GM19463 (cell line): ENCODE results near the gene SLC39A11.
"Not testable (repeated sequence)": the region's sequence is repeated elsewhere in the genome, so short reads cannot be mapped to it uniquely, and the experiment has no call there.

ENCODE experiments used
- ATAC-seq: cut with Tn5 transposase; IDR thresholded peaks from one replicate; pipeline ENCODE4 v1.9.1; 2021; ENCODE audit warnings: mild to moderate bottlenecking, moderate library complexity; ENCODE audit not compliant: unreplicated experiment

Gene SLC39A11

DNA sequence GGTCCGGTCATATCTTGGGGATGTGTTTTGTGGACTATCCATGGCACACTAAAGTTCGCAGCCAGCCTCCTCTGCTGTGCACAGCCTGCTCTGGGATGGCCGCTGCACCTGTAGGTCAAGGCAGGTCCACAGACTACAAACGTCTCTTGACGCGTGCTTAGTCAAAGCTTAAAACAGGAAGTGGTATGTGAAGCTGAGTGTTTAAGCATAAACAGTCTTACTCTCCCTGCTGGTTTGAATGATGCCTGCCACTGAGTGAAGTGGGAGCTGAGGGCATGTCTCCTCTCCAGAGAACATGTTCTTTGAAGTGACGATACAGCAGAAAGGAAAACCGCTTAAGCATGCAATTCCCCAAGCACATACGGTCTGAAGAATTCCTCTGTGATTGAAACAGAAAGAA is 365.6 kb downstream of the SLC39A11 start:
- peak; percentile 93 for ATAC-seq

DNA sequence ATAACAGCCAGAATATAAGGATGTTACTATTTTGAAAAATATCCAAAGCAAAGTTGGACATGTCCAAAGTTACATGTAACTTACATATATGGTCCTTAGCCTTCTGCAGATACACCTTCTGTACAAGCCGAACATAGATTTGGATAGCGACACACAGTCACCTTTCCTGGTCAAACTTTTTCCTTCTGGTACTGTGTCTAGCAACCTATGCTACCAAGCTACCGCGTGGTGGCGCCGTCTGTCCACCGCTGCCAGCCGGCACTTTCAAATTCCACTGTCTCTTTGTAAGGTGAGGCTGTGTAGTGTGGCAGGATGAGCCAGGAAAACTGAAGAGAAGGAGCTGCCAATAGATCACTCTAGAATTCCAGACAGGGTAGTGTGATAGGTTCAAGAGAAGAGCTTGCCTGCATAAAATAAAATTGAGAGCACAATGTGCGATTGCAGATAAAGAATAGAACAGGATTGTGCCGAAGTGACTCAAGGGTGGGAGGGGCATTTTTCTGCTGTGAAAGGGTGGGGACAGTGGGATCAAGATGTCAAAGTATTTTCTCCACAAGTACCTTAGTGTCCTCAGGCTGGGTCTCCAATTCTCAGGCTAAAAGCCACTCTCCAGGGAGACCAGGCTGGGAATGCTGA is 366.9 kb downstream of the SLC39A11 start:
- ATAC-seq = no peak

GRCh38 chr17:72724267-72724666 is 368.2 kb downstream of the SLC39A11 start:
- no peak for ATAC-seq

DNA sequence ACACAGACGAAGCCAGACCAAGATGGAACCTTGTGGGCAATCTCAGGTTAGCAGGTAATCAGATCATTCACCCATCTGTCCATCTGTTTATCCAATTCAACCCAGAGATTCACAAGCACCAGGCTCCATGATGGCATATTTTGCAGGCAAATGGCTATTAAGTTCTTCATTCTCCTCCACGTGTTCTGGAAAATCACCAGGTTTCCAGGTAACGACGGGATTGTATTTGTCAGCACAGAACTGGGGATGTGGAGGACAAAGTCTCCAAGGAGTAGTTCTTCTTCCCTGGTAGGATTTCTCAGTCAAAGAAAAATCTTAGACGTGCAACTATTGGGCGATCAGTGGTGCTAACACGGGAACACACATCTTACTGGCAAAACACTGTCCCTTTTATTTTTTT is 368.8 kb downstream of the SLC39A11 start:
- no peak for ATAC-seq

DNA sequence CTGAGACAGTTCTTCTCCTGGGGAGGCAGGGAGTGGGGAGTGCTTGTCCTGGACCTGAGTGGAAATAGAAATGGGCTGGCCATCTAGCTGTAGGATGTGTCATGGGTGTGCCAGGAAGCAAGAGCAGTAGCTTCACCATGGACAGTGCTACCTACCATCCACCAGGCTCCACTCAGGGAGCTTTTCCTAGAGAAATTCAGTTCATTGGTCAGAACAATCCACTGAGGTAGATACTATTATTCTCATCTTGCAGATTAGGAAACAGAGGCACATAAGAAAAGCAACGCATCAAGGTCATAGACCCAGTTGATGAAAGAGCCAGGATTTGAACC is 372.0 kb downstream of the SLC39A11 start:
- no peak for ATAC-seq

- ATAC-seq = peak; percentile 65
These were observed 372.7 kb downstream of the SLC39A11 start for GRCh38 chr17:72719578-72720493.

DNA sequence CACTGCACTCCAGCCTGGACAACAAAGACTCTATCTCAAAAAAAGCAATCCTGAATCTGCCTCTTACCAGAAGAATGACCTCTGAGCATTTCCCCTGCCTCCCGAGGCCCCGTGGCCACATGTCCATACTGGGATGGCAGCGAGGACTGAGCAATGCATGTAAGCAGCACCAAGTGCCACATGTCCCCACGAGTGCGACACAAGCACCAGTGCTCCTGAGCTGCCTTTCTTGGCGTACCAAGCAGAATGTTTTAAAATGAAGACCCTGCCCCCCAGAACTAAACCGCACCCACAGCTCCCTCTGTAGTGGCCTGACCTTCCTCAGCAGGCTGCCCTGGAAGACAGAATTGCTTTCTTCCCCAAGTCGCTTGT is 373.3 kb downstream of the SLC39A11 start:
- ATAC-seq = no peak

GRCh38 chr17:72717676-72718075 is 374.8 kb downstream of the SLC39A11 start:
- ATAC-seq = no peak

DNA sequence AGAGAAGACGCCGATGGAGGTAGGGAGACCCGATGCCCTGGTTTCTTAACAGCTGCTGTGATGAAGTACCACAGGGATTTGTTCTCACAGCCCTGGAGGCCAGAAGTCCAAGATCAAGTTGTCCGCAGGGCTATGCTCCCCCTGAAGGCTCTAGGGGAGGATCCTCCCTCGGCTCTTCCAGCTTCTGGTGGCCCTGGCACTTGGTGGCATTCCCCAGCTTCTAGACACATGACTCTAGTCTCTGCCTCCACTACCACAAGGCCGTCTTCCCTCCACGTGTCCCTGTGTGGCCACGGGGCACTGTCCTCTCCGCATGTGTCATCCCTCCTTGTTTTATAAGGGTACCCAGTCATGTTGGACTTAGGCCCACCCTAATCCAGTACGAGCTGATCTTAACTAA is 375.2 kb downstream of the SLC39A11 start:
- ATAC-seq = no peak

- ATAC-seq = no peak
These were observed 376.4 kb downstream of the SLC39A11 start for GRCh38 chr17:72715906-72716572.

GRCh38 chr17:72714357-72714966 is 378.0 kb downstream of the SLC39A11 start:
- ATAC-seq = peak; percentile 91

- ATAC-seq = no peak
These were observed 378.8 kb downstream of the SLC39A11 start for GRCh38 chr17:72713701-72714100.

GRCh38 chr17:72711521-72712310 is 380.8 kb downstream of the SLC39A11 start:
- ATAC-seq = no peak

DNA sequence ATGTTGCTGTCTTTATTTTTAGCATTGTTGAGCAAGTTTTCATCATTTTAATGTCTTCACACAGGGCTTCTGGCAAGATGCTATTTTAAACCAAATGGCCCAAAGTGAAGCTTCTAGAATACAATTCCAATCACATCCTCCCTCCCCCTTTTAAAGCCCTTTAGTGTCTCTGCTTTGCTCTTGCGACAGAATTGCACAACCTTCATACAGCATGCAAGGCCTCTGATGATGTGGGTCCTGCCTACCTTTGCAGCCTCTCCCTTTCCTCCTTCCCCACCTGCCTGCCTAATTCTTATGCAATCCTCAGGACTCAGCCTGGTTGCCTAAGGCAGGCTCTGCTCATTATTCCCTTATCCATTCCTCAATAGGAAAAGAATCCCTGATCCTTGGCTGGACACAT is 381.7 kb downstream of the SLC39A11 start:
- no peak for ATAC-seq

DNA sequence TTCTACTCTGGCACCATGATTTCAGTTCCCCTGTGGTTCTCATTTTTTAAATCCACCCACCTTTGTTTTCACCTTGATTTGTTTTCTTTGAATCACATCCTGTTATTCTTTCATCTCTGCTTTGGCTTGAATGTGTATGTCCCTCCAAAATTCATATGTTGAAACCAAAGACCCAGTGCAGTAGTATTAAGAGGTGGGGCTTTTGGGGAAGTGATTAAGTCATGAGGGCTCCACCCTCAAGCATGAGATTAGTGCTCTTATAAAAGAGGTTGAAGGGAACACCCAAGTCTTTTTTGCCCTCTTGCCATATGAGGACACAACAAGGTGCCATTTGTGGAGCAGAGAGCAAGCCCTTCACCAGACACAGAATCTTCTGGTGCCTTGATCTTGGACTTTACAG is 382.3 kb downstream of the SLC39A11 start:
- ATAC-seq = no peak

DNA sequence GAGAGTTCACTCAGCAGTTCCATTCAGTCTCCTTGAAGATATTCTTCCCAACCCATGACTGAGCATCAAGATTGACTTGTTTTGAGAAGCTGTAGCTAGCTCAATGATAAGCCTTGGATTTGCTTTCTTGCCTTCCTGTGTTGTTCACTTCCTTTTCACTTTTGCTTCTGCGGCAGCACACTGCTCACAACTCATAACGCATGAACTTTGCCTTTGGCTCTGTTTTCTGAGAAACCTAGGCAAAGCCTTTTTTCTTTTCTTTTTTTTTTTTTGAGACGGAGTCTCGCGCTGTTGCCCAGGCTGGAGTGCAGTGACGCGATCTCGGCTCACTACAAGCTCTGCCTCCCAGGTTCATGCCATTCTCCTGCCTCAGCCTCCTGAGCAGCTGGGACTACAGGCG is 383.8 kb downstream of the SLC39A11 start:
- ATAC-seq = not testable (repeated sequence)

DNA sequence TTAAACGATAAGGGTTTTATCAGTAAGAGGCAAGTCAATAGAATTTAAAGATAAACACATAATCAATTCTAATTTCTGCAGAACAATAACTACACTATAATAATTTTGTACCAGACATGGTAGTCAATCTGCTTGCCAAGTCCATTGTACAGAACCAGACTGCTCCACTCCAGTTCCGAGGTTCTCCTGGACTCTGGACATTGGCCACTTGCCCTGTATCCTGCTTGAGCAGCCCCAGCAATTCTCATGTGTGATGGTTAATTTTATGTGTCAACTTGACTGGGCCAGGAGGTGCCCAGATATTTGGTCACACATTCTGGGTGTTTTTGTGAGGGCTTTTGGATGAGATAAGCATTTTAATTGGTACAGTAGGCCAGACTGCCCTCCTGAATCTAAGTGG is 384.6 kb downstream of the SLC39A11 start:
- no peak for ATAC-seq

- ATAC-seq = no peak
These were observed 386.0 kb downstream of the SLC39A11 start for GRCh38 chr17:72706396-72706981.

- ATAC-seq = peak; percentile 45
These were observed 386.5 kb downstream of the SLC39A11 start for GRCh38 chr17:72705905-72706395.

- no peak for ATAC-seq
These were observed 389.5 kb downstream of the SLC39A11 start for GRCh38 chr17:72702998-72703397.
